Measurements from ENCODE around the gene TNFRSF12A. TPM values are rescaled to one million over a fixed set of nuclear protein-coding genes. Genes with fewer than 3 reads are reported as not detected.

TNFRSF12A gene
- total and polyA plus RNA-seq, 10 of the 15 experiments (the other 5 are each of a cell fraction or from before 2014, with no cell fraction given), result 0.35 to 1.7 (median 1.2) TPM; not detected in 2

GRCh38 chr16:2971985-2972784 is 48.0 kb upstream of the TNFRSF12A start:
- peaks cover 13% of the 10 kb centered on the region for H3K4me1 ChIP-seq (ENCODE audit: control insufficient read depth, insufficient read depth, low read length)
- H3K27ac ChIP-seq (ENCODE audit: control insufficient read depth, insufficient read depth), result no peak overlapping the region
- BruUV-seq (replicated peaks), result no TSS peak
- 80% methylated on average over 15 of the region's 15 CpGs for WGBS (ENCODE audit: insufficient coverage, insufficient replicate concordance, low lambda C conversion rate, missing lambda C conversion rate)
- no peak overlapping the region for H2AFZ ChIP-seq (ENCODE audit: control insufficient read depth, low read depth, low read length)
- no peak overlapping the region for H3K4me3 ChIP-seq
- in situ Hi-C loops (cut with MboI) (no loop called here), intact Hi-C loops (cut with micrococcal nuclease; ENCODE audit: unreplicated experiment) (no loop called here)
- H3K36me3 ChIP-seq (ENCODE audit: control insufficient read depth in 2 of 2, insufficient read depth in 2 of 2, low read length in 1 of 2), result peaks cover 4 to 20% of the 10 kb centered on the region in 2 experiments; a peak in 3 of 4 replicates
- no peak overlapping the region for H3K4me2 ChIP-seq (ENCODE audit: control insufficient read depth, insufficient read depth)
- CTCF ChIA-PET, result interaction anchor here (1.0 to 1.7 kb wide), 3 partner anchors 9 to 52 kb away, joined by 3 to 4 read pairs (median 4); partner anchors contain the start of gene PKMYT1
- RAD21 ChIA-PET (ENCODE audit: unreplicated experiment), result no interaction called here
- ATAC-seq, result no peak
- H3K9me3 ChIP-seq (replicated peaks; ENCODE audit: control insufficient read depth, insufficient read depth, low read length), result no peaks in the 10 kb centered on the region
- no peaks in the 10 kb centered on the region for H3K27me3 ChIP-seq (replicated peaks in 1 of 2; ENCODE audit: control insufficient read depth in 2 of 2, insufficient read depth in 2 of 2, low read length in 1 of 2)
- POLR2A ChIA-PET, result interaction anchor here (1.5 kb wide), 1 partner anchor 9 kb away, joined by 4 read pairs; the partner anchor contains the start of gene PKMYT1
- no peak for DNase-seq (ENCODE audit: low read depth, low spot score)
- H3K9ac ChIP-seq (ENCODE audit: control insufficient read depth, insufficient read depth, low read length), result no peak overlapping the region
- no peaks in the 10 kb centered on the region for H4K20me1 ChIP-seq (ENCODE audit: control insufficient read depth, insufficient read depth)
- no peak for FAIRE-seq
- TF ChIP-seq SMC3 (IDR thresholded peaks at IDR 0.05; ENCODE audit: borderline replicate concordance, low read length) (no peak), USF2 (IDR thresholded peaks at IDR 0.05; ENCODE audit: borderline replicate concordance, low read depth, low read length) (no peak)
- peaks cover 16% of the 10 kb centered on the region for H3K79me2 ChIP-seq (ENCODE audit: control insufficient read depth, insufficient read depth, low read length)
- SMC1A ChIA-PET (ENCODE audit: uncharacterized antibody, unreplicated experiment), result interaction anchor here (0.8 kb wide), 1 partner anchor 8 kb away, joined by 3 read pairs; the partner anchor contains the start of gene KREMEN2

GRCh38 chr16:2973093-2973492 is 47.1 kb upstream of the TNFRSF12A start:
- H3K27ac ChIP-seq (ENCODE audit: control insufficient read depth, insufficient read depth), result no peak overlapping the region
- TF ChIP-seq POLR2A (IDR thresholded peaks at IDR 0.05; ENCODE audit: low read depth, low read length), result peak; percentile 7; the same call in 1 of the 2 replicates
- TF ChIP-seq EP300 (IDR thresholded peaks at IDR 0.05; ENCODE audit: borderline replicate concordance in 1 of 2, control insufficient read depth in 1 of 2, low read depth in 2 of 2, low read length in 2 of 2), result no peak
- no peak for TF ChIP-seq PAX5 (IDR thresholded peaks at IDR 0.05; ENCODE audit: borderline replicate concordance, low read depth, low read length)
- CTCF ChIA-PET, result interaction anchor here (1.4 kb wide), 1 partner anchor 53 kb away, joined by 3 read pairs; no protein-coding TSS in a partner anchor
- intact Hi-C loops (cut with micrococcal nuclease; ENCODE audit: unreplicated experiment) (no loop called here), in situ Hi-C loops (cut with MboI) (no loop called here)
- no peaks in the 10 kb centered on the region for H3K27me3 ChIP-seq (replicated peaks in 1 of 2; ENCODE audit: control insufficient read depth in 2 of 2, insufficient read depth in 2 of 2, low read length in 1 of 2)
- no peak overlapping the region for H3K4me2 ChIP-seq (ENCODE audit: control insufficient read depth, insufficient read depth)
- peaks cover 16% of the 10 kb centered on the region for H3K79me2 ChIP-seq (ENCODE audit: control insufficient read depth, insufficient read depth, low read length)
- no peaks in the 10 kb centered on the region for H3K9me3 ChIP-seq (replicated peaks; ENCODE audit: control insufficient read depth, insufficient read depth, low read length)
- WGBS (ENCODE audit: insufficient coverage, insufficient replicate concordance, low lambda C conversion rate, missing lambda C conversion rate), result 74% methylated on average over 4 of the region's 5 CpGs
- no peak overlapping the region for H2AFZ ChIP-seq (ENCODE audit: control insufficient read depth, low read depth, low read length)
- FAIRE-seq, result no peak
- no peak for DNase-seq (ENCODE audit: low read depth, low spot score)
- BruUV-seq (replicated peaks), result no TSS peak
- SMC1A ChIA-PET (ENCODE audit: uncharacterized antibody, unreplicated experiment), result interaction anchor here (0.8 kb wide), 1 partner anchor 9 kb away, joined by 3 read pairs; the partner anchor contains the start of gene KREMEN2
- H3K4me1 ChIP-seq (ENCODE audit: control insufficient read depth, insufficient read depth, low read length), result peaks cover 10% of the 10 kb centered on the region
- H3K36me3 ChIP-seq (ENCODE audit: control insufficient read depth in 2 of 2, insufficient read depth in 2 of 2, low read length in 1 of 2), result peaks cover 4 to 22% of the 10 kb centered on the region in 2 experiments; a peak in 3 of 4 replicates
- no peaks in the 10 kb centered on the region for H4K20me1 ChIP-seq (ENCODE audit: control insufficient read depth, insufficient read depth)
- POLR2A ChIA-PET, result interaction anchor here (1.1 kb wide), 1 partner anchor 27 kb away, joined by 3 read pairs; no protein-coding TSS in a partner anchor
- ATAC-seq, result no peak
- no peak overlapping the region for H3K9ac ChIP-seq (ENCODE audit: control insufficient read depth, insufficient read depth, low read length)
- no peak overlapping the region for H3K4me3 ChIP-seq
- RAD21 ChIA-PET (ENCODE audit: unreplicated experiment), result no interaction called here
